Measurements from ENCODE around the gene MYO5C.

DNA sequence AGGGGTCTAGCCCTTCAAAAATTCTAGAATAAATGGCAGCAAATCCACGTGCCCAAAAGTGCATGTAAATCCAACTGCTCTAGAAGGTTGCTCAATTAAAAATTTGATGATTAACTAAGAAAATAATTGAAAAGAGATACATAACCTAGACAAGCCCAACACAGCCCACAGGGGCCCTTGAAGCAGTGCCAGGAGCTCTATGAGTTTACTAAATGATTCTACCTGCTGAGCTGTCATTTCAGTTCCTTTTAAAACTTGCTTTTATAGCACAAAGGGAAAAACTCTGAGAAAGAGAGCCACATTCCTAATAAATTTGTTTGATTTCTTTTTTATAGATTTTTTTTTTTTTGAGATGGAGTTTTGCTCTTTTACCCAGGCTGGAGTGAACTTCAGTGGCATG is 65.5 kb downstream of the MYO5C start:
- TF ChIP-seq CTCF (IDR thresholded peaks at IDR 0.05; ENCODE audit: low read depth, low read length) (no peak), EZH2phosphoT487 (IDR thresholded peaks at IDR 0.05; ENCODE audit: low read depth) (no peak)

Data from OCI-LY3 (cell line).